Neural cell (in vitro differentiated cells): Measurements from ENCODE around the gene HMCN2. TPM values are rescaled to one million over a fixed set of nuclear protein-coding genes. Genes with fewer than 3 reads are reported as not detected.

Experiments
- H2AFZ ChIP-seq: fragments of 200-600, 300-800 bp; sonication (generic), shearing (Covaris generic); 2 replicates; pipeline ENCODE4 v1.6.0; 2014; ENCODE audit warnings: low read depth, mild to moderate bottlenecking, antibody characterized with exemption, low read length, moderate library complexity
- H3F3A ChIP-seq: fragments of 200-600 bp; shearing (Covaris generic); 2 replicates; pipeline ENCODE4 v1.6.1; 2016; ENCODE audit warnings: mild to moderate bottlenecking, moderate library complexity, mixed read lengths, antibody characterized with exemption, low read length; ENCODE audit not compliant: insufficient read depth, poor library complexity, severe bottlenecking
- H3K27ac ChIP-seq: fragments of 200-600, 300-800 bp; sonication (generic), shearing (Covaris generic); 2 replicates; pipeline ENCODE4 v1.5.1; 2014; ENCODE audit warnings: mild to moderate bottlenecking, low read length, moderate library complexity
- H3K27me3 ChIP-seq: fragments of 300-800, 200-600 bp; sonication (generic), shearing (Covaris generic); 2 replicates; pipeline ENCODE4 v1.6.0; 2014; ENCODE audit warnings: mild to moderate bottlenecking, low read depth, low read length, moderate library complexity; ENCODE audit not compliant: insufficient read depth
- H3K36me3 ChIP-seq: fragments of 300-800, 200-600 bp; sonication (generic), shearing (Covaris generic); 2 replicates; pipeline ENCODE4 v1.5.1; 2014; ENCODE audit warnings: mild to moderate bottlenecking, antibody characterized with exemption, low read length, moderate library complexity; ENCODE audit not compliant: insufficient read depth
- H3K4me2 ChIP-seq: fragments of 300-800, 200-600 bp; sonication (generic), shearing (Covaris generic); 2 replicates; pipeline ENCODE4 v1.6.0; 2014; ENCODE audit warnings: mild to moderate bottlenecking, low read length
- H3K4me3 ChIP-seq: fragments of 300-800, 200-600 bp; sonication (generic), shearing (Covaris generic); 2 replicates; pipeline ENCODE4 v1.5.1; 2014; ENCODE audit warnings: mild to moderate bottlenecking, low read length, moderate library complexity
- H3K79me2 ChIP-seq: fragments of 200-600 bp; shearing (Covaris generic); replicated peaks from 2 replicates; pipeline ENCODE4 v1.6.0; 2014; ENCODE audit warnings: mild to moderate bottlenecking, low read length, moderate library complexity; ENCODE audit not compliant: insufficient read depth
- H3K9ac ChIP-seq: fragments of 300-800, 200-600 bp; sonication (generic), shearing (Covaris generic); 2 replicates; pipeline ENCODE4 v1.6.1; 2016; ENCODE audit warnings: mild to moderate bottlenecking, low read length, mixed read lengths
- H3K9me2 ChIP-seq: fragments of 200-600 bp; shearing (Covaris generic); 2 replicates; pipeline ENCODE4 v1.6.1; 2016; ENCODE audit warnings: mild to moderate bottlenecking, low read length, mixed read lengths; ENCODE audit not compliant: insufficient read depth
- H3K9me3 ChIP-seq: fragments of 200-600, 300-800 bp; sonication (generic), shearing (Covaris generic); 2 replicates; pipeline ENCODE4 v1.6.1; 2016; ENCODE audit warnings: mild to moderate bottlenecking, mixed run types, low read length, moderate library complexity, mixed read lengths
- H4K20me1 ChIP-seq: fragments of 200-600 bp; shearing (Covaris generic); 2 replicates; pipeline ENCODE4 v1.6.1; 2016; ENCODE audit warnings: mild to moderate bottlenecking, mixed run types; ENCODE audit not compliant: insufficient read depth
- CTCF ChIP-seq: fragments of 450-650 bp; IDR thresholded peaks from 2 replicates; pipeline ENCODE4 v1.5.1; 2014; ENCODE audit warnings: antibody characterized with exemption, mild to moderate bottlenecking, moderate library complexity; ENCODE audit not compliant: poor library complexity, severe bottlenecking
- EP300 ChIP-seq: fragments of 450-650 bp; conservative IDR thresholded peaks from 2 replicates; pipeline ENCODE4 v1.6.1; 2014; ENCODE audit warnings: antibody characterized with exemption, mild to moderate bottlenecking, moderate library complexity; ENCODE audit not compliant: poor library complexity, severe bottlenecking
- EZH2 ChIP-seq: fragments of 200-600, 300-800 bp; shearing (Covaris generic), sonication (generic); IDR thresholded peaks from 2 replicates; pipeline ENCODE4 v1.6.1; 2014; ENCODE audit warnings: antibody characterized with exemption, low read length, borderline replicate concordance, mild to moderate bottlenecking; ENCODE audit not compliant: insufficient read depth, poor library complexity, severe bottlenecking
- MXI1 ChIP-seq: fragments of 450-650 bp; conservative IDR thresholded peaks from 2 replicates; pipeline ENCODE4 v1.6.1; 2014; ENCODE audit warnings: antibody characterized with exemption, mild to moderate bottlenecking; ENCODE audit not compliant: poor library complexity, severe bottlenecking
- POLR2AphosphoS5 ChIP-seq: IDR thresholded peaks from 2 replicates; pipeline ENCODE4 v1.6.1; 2012
- RAD21 ChIP-seq: fragments of 450-650 bp; conservative IDR thresholded peaks from 2 replicates; pipeline ENCODE4 v1.6.1; 2014; ENCODE audit warnings: antibody characterized with exemption, mild to moderate bottlenecking, moderate library complexity
- SMC3 ChIP-seq: fragments of 450-650 bp; conservative IDR thresholded peaks from 2 replicates; pipeline ENCODE4 v1.6.1; 2014; ENCODE audit warnings: antibody characterized with exemption, mild to moderate bottlenecking, moderate library complexity; ENCODE audit not compliant: poor library complexity
- TAF1 ChIP-seq: IDR thresholded peaks from 2 replicates; pipeline ENCODE4 v1.6.1; 2012; ENCODE audit warnings: low read depth
- polyA plus RNA-seq: library from polyadenylated mRNA; depleted of rRNA; stranded (reverse); fragments of >200 nt; gene quantifications from 2 replicates; pipeline ENCODE4 v1.2.3, GENCODE V29; 2014
- TF ChIP-seq, protein P1 (sequence below): IDR thresholded peaks from 2 replicates; pipeline ENCODE4 v1.6.1; 2012; ENCODE audit warnings: borderline replicate concordance

Gene HMCN2
- polyA plus RNA-seq, 1 donor from 2014 or later, result 1.7 TPM

DNA sequence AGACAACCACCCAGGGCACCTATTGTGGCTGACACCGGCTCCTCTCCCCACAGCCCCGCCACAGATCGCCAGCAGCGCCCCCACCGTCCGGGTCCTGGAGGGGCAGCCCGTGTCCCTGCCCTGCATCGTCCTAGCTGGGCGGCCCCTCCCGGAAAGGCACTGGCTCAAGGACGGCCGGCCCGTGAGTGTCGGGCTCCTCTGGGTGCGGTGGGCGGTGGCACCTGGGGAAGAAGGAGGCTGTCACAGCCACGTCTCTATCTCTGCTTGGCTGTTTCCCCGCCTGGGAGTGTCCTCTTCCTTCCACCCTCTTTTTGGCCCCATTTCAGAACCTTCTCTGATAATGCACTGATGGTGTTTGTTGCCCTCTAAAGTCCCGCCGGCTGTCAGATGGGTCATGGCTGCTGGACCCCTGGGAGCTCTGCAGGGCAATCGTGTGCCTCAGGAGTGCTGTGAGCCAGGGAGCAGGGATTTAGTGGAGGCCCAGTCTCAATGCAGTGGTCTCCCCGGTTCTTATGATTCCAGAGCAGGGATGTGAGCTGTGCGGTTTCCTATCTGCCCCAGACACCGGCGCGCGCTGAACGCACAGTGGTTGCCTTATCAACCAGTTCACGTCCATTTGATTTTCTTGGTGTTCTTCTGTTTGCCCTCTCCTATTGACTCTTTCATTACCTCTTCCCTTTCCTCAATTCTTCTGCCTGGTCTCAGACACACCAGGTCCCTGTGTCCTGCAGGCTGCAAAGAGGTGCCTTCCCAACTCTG lies 55.3 kb downstream of the HMCN2 start:
- H3K79me2 ChIP-seq, result no peaks in the 10 kb centered on the region
- H3F3A ChIP-seq, result no peaks in the 10 kb centered on the region
- no peak overlapping the region for H3K9ac ChIP-seq
- H3K9me2 ChIP-seq, result no peaks in the 10 kb centered on the region
- H3K9me3 ChIP-seq, result no peaks in the 10 kb centered on the region
- no peak overlapping the region for H3K4me3 ChIP-seq
- H3K27ac ChIP-seq, result no peak overlapping the region
- no peaks in the 10 kb centered on the region for H3K36me3 ChIP-seq
- TF ChIP-seq, protein P1, sequence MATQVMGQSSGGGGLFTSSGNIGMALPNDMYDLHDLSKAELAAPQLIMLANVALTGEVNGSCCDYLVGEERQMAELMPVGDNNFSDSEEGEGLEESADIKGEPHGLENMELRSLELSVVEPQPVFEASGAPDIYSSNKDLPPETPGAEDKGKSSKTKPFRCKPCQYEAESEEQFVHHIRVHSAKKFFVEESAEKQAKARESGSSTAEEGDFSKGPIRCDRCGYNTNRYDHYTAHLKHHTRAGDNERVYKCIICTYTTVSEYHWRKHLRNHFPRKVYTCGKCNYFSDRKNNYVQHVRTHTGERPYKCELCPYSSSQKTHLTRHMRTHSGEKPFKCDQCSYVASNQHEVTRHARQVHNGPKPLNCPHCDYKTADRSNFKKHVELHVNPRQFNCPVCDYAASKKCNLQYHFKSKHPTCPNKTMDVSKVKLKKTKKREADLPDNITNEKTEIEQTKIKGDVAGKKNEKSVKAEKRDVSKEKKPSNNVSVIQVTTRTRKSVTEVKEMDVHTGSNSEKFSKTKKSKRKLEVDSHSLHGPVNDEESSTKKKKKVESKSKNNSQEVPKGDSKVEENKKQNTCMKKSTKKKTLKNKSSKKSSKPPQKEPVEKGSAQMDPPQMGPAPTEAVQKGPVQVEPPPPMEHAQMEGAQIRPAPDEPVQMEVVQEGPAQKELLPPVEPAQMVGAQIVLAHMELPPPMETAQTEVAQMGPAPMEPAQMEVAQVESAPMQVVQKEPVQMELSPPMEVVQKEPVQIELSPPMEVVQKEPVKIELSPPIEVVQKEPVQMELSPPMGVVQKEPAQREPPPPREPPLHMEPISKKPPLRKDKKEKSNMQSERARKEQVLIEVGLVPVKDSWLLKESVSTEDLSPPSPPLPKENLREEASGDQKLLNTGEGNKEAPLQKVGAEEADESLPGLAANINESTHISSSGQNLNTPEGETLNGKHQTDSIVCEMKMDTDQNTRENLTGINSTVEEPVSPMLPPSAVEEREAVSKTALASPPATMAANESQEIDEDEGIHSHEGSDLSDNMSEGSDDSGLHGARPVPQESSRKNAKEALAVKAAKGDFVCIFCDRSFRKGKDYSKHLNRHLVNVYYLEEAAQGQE, result no peak
- TF ChIP-seq POLR2AphosphoS5, result no peak
- no peak for TF ChIP-seq MXI1
- TF ChIP-seq EZH2, result no peak
- no peak for TF ChIP-seq RAD21
- no peak for TF ChIP-seq SMC3
- no peak for TF ChIP-seq EP300
- no peak for TF ChIP-seq CTCF
- no peak for TF ChIP-seq TAF1
- no peaks in the 10 kb centered on the region for H4K20me1 ChIP-seq
- H3K4me2 ChIP-seq, result no peak overlapping the region
- no peaks in the 10 kb centered on the region for H3K27me3 ChIP-seq
- no peak overlapping the region for H2AFZ ChIP-seq

DNA sequence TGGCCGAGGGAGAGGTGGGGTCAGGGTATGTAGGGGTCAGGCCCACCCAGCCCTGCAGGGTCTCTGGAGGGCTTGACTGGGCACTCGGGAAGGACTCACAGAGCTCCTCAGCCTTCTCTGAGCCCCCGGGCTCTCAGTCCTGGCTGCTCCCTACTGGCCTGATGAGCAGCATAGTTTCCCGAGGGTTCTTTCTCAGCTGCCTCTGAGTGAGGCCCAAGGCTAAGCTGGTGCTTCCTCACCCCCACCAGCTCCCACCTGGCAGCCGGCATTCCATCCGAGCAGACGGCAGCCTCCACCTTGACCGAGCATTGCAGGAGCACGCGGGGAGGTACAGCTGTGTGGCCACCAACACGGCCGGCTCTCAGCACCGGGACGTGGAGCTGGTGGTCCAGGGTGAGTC lies 56.0 kb downstream of the HMCN2 start:
- Histone ChIP-seq H2AFZ (no peak overlapping the region), H3K9me2 (no peaks in the 10 kb centered on the region), H3K4me3 (no peak overlapping the region), H3K79me2 (no peaks in the 10 kb centered on the region), H4K20me1 (no peaks in the 10 kb centered on the region), H3K9me3 (no peaks in the 10 kb centered on the region), H3F3A (no peaks in the 10 kb centered on the region), H3K27ac (no peak overlapping the region), H3K4me2 (no peak overlapping the region), H3K9ac (no peak overlapping the region), H3K27me3 (no peaks in the 10 kb centered on the region), H3K36me3 (no peaks in the 10 kb centered on the region)
- TF ChIP-seq RAD21, result no peak
- TF ChIP-seq POLR2AphosphoS5, result no peak
- TF ChIP-seq EP300, result no peak
- no peak for TF ChIP-seq SMC3
- TF ChIP-seq MXI1, result no peak
- no peak for TF ChIP-seq TAF1
- no peak for TF ChIP-seq EZH2
- TF ChIP-seq, protein P1, result no peak
- TF ChIP-seq CTCF, result no peak
